Activated naive CD8-positive, alpha-beta T cell treated with anti-CD3 and anti-CD28 coated beads, Interleukin-2, amount 10 ng/mL, durations not matched to agents 7 days and 5 days (primary cell): ENCODE measurements around the gene SLC9A8. TPM values are rescaled to one million over a fixed set of nuclear protein-coding genes. Genes with fewer than 3 reads are reported as not detected.

ENCODE experiments used
- ATAC-seq: fragments of 150-1000 bp; cut with Tn5 transposase; one replicate; pipeline ENCODE4 v1.10.0; 2021; ENCODE audit warnings: low read depth, moderate library complexity
- POLR2A ChIA-PET: fragments of 350-600 bp; sonication (Branson Sonifier 250); formaldehyde crosslinking; loops from one replicate; lab custom pipeline; 2021; ENCODE audit warnings: antibody characterized with exemption; lab: Charles Lee
- DNase-seq: peaks from one replicate; pipeline ENCODE4 v3.0.0; 2021
- H3K27ac Mint-ChIP-seq: one replicate; pipeline ENCODE4 v1.8.0; 2022; ENCODE audit warnings: mild to moderate bottlenecking, mixed read lengths
- H3K27me3 Mint-ChIP-seq: one replicate; pipeline ENCODE4 v1.8.0; 2022; ENCODE audit warnings: mild to moderate bottlenecking, moderate library complexity, mixed read lengths
- H3K36me3 Mint-ChIP-seq: one replicate; pipeline ENCODE4 v1.8.0; 2021; ENCODE audit warnings: mild to moderate bottlenecking, mixed read lengths
- H3K4me1 Mint-ChIP-seq: one replicate; pipeline ENCODE4 v1.8.0; 2021; ENCODE audit warnings: mixed read lengths
- H3K4me3 Mint-ChIP-seq: one replicate; pipeline ENCODE4 v1.8.0; 2022; ENCODE audit warnings: mild to moderate bottlenecking, moderate library complexity, mixed read lengths
- H3K9me3 Mint-ChIP-seq: one replicate; pipeline ENCODE4 v1.8.0; 2021; ENCODE audit warnings: mixed read lengths
- total RNA-seq, 2 experiments: library from RNA; stranded (reverse); gene quantifications; one replicate each; pipeline ENCODE4 v1.2.3, GENCODE V29; 2021

SLC9A8 gene
- total RNA-seq, 2 experiments from 2014 or later: 18.8 to 22.3 TPM

- POLR2A ChIA-PET: no interaction called here
- Mint-ChIP-seq H3K36me3 (no peaks in the 10 kb centered on the region), H3K27ac (no peak overlapping the region), H3K27me3 (peaks cover 6% of the 10 kb centered on the region), H3K4me3 (no peak overlapping the region), H3K9me3 (no peaks in the 10 kb centered on the region), H3K4me1 (peaks cover 8% of the 10 kb centered on the region)
- DNase-seq (no peak), ATAC-seq (no peak)
These were observed 113.3 kb downstream of the SLC9A8 start for GRCh38 chr20:49925901-49926454.

- peak overlapping the region; percentile 58 for H3K4me3 Mint-ChIP-seq
- ATAC-seq: peak; percentile 95
- no peaks in the 10 kb centered on the region for H3K36me3 Mint-ChIP-seq
- H3K27me3 Mint-ChIP-seq: peaks cover 6% of the 10 kb centered on the region
- H3K4me1 Mint-ChIP-seq: peaks cover 8% of the 10 kb centered on the region
- no peak overlapping the region for H3K27ac Mint-ChIP-seq
- peak; percentile 73 for DNase-seq
- H3K9me3 Mint-ChIP-seq: no peaks in the 10 kb centered on the region
- POLR2A ChIA-PET: no interaction called here
These were observed 115.9 kb downstream of the SLC9A8 start for GRCh38 chr20:49928411-49929141.

GRCh38 chr20:49929142-49929494, 116.5 kb downstream of the SLC9A8 start:
- H3K36me3 Mint-ChIP-seq: no peaks in the 10 kb centered on the region
- H3K4me3 Mint-ChIP-seq: no peak overlapping the region
- H3K4me1 Mint-ChIP-seq: peaks cover 8% of the 10 kb centered on the region
- DNase-seq (no peak), ATAC-seq (no peak)
- H3K27me3 Mint-ChIP-seq: peaks cover 6% of the 10 kb centered on the region
- H3K9me3 Mint-ChIP-seq: no peaks in the 10 kb centered on the region
- H3K27ac Mint-ChIP-seq: no peak overlapping the region
- POLR2A ChIA-PET: no interaction called here

- Mint-ChIP-seq H3K36me3 (peaks cover 7% of the 10 kb centered on the region), H3K4me3 (peak overlapping the region; percentile 95), H3K4me1 (peaks cover 26% of the 10 kb centered on the region), H3K27ac (peak overlapping the region; percentile 71), H3K27me3 (no peaks in the 10 kb centered on the region), H3K9me3 (no peaks in the 10 kb centered on the region)
- ATAC-seq (no peak), DNase-seq (no peak)
- POLR2A ChIA-PET: interaction anchor here (0.6 to 4.0 kb wide), 5 partner anchors 15 to 63 kb away, joined by 3 to 32 read pairs (median 4); partner anchors contain the start of gene SPATA2
These were observed 123.1 kb downstream of the SLC9A8 start for GRCh38 chr20:49935746-49936152.

GRCh38 chr20:49936153-49937026, 123.8 kb downstream of the SLC9A8 start, which contains the start of gene RNF114:
Gene RNF114, plus strand, starts transcription at chr20:49936397. Its CDS starts 16 bp downstream, at chr20:49936413.
- Mint-ChIP-seq H3K36me3 (peaks cover 7% of the 10 kb centered on the region), H3K4me3 (peak within 1 kb of the TSS; percentile 95), H3K27ac (peak within 1 kb of the TSS; percentile 94), H3K9me3 (no peaks in the 10 kb centered on the region), H3K4me1 (peaks cover 26% of the 10 kb centered on the region), H3K27me3 (no peaks in the 10 kb centered on the region)
- POLR2A ChIA-PET: interaction anchor here (0.6 to 4.0 kb wide), 8 partner anchors 16 to 1844 kb away, joined by 3 to 32 read pairs (median 4); partner anchors contain the start of gene SPATA2
- ATAC-seq (peak; percentile 83), DNase-seq (peak; percentile 93)

GRCh38 chr20:49937027-49937929, 124.7 kb downstream of the SLC9A8 start:
- H3K4me1 Mint-ChIP-seq: peaks cover 26% of the 10 kb centered on the region
- POLR2A ChIA-PET: interaction anchor here (0.6 to 4.0 kb wide), 4 partner anchors 21 to 1845 kb away, joined by 3 to 32 read pairs (median 4); partner anchors contain the start of gene SPATA2
- ATAC-seq: peak; percentile 13

GRCh38 chr20:49938173-49939163, 125.8 kb downstream of the SLC9A8 start:
- H3K27me3 Mint-ChIP-seq: no peaks in the 10 kb centered on the region
- peak overlapping the region; percentile 95 for H3K4me3 Mint-ChIP-seq
- POLR2A ChIA-PET: interaction anchor here (0.6 to 4.0 kb wide), 3 partner anchors 23 to 289 kb away, joined by 3 to 32 read pairs (median 3); partner anchors contain the start of gene SPATA2
- peaks cover 26% of the 10 kb centered on the region for H3K4me1 Mint-ChIP-seq
- ATAC-seq (no peak), DNase-seq (no peak)
- no peaks in the 10 kb centered on the region for H3K9me3 Mint-ChIP-seq
- peak overlapping the region; percentile 47 for H3K27ac Mint-ChIP-seq
- peaks cover 11% of the 10 kb centered on the region for H3K36me3 Mint-ChIP-seq

More at GRCh38 chr20:49937027-49937929, 124.7 kb downstream of the SLC9A8 start:
- H3K27ac Mint-ChIP-seq: peak overlapping the region; percentile 94
- peak overlapping the region; percentile 95 for H3K4me3 Mint-ChIP-seq
- H3K9me3 Mint-ChIP-seq: no peaks in the 10 kb centered on the region
- no peaks in the 10 kb centered on the region for H3K27me3 Mint-ChIP-seq
- peaks cover 9% of the 10 kb centered on the region for H3K36me3 Mint-ChIP-seq
- DNase-seq: no peak

- Mint-ChIP-seq H3K27me3 (no peaks in the 10 kb centered on the region), H3K4me3 (no peak overlapping the region), H3K4me1 (peaks cover 26% of the 10 kb centered on the region), H3K36me3 (peaks cover 17% of the 10 kb centered on the region), H3K27ac (peak overlapping the region; percentile 30), H3K9me3 (no peaks in the 10 kb centered on the region)
- POLR2A ChIA-PET: interaction anchor here (0.9 kb wide), 1 partner anchor 10 kb away, joined by 4 read pairs; no protein-coding TSS in a partner anchor
- DNase-seq: no peak
- no peak for ATAC-seq
These were observed 128.8 kb downstream of the SLC9A8 start for GRCh38 chr20:49941456-49941855.

Other genes with a start within 250 kb of the SLC9A8 start
- under 1 TPM; 0.37 to 0.39 TPM for gene PTGIS, start 244.7 kb upstream of the SLC9A8 start, total RNA-seq
- gene B4GALT5, start 99.0 kb upstream of the SLC9A8 start, total RNA-seq: 10 to 100 TPM; 13.5 to 13.7 TPM
- 1 to 10 TPM; 8.9 to 9.1 TPM for gene SPATA2, start 102.7 kb downstream of the SLC9A8 start, total RNA-seq
- 10 to 100 TPM; 75.8 TPM for gene RNF114, start 123.6 kb downstream of the SLC9A8 start, total RNA-seq
- under 1 TPM; 0.40 to 0.75 TPM for gene SNAI1, start 170.2 kb downstream of the SLC9A8 start, total RNA-seq